Measurements from ENCODE around the gene FDXR.
"Not testable (repeated sequence)": the region's sequence is repeated elsewhere in the genome, so short reads cannot be mapped to it uniquely, and the experiment has no call there.

Gene FDXR

DNA sequence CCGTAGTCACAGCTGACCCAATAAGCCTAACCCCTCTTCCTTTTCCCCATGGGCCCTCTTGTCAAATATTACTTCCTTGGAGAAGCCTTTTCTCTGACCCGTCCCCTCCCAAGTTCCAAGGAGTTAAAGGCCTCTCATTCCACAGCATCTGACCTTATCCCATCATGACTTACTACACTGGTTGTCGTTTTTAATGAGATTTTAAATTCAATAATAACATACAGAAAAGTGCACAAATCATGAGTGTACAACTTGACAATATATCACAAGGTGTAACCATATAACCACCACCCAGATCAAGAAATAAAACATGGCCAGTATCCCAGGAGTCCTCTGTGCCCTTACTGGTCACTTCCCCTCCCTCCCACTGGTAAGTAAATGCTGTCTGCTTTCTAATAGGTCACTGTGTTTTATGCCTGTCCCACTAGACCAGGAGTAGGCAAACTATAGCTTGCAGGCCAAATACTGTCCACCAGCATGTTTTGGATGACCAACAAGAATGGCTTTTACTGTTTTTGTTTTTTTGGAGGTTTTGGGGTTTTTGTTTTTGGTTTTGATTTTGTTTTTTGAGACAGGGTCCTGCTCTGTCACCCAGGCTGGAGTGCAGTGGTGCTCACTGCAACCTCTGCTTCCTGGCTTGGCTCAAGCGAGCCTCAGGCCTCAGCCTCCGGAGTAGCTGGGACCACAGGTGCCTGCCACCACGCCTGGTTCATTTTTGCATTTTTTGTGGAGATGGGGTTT lies 1.2 kb upstream of the FDXR start:
- in situ Hi-C loops (cut with HindIII; ENCODE audit: low sequenced_read_pairs), result no loop called here

DNA sequence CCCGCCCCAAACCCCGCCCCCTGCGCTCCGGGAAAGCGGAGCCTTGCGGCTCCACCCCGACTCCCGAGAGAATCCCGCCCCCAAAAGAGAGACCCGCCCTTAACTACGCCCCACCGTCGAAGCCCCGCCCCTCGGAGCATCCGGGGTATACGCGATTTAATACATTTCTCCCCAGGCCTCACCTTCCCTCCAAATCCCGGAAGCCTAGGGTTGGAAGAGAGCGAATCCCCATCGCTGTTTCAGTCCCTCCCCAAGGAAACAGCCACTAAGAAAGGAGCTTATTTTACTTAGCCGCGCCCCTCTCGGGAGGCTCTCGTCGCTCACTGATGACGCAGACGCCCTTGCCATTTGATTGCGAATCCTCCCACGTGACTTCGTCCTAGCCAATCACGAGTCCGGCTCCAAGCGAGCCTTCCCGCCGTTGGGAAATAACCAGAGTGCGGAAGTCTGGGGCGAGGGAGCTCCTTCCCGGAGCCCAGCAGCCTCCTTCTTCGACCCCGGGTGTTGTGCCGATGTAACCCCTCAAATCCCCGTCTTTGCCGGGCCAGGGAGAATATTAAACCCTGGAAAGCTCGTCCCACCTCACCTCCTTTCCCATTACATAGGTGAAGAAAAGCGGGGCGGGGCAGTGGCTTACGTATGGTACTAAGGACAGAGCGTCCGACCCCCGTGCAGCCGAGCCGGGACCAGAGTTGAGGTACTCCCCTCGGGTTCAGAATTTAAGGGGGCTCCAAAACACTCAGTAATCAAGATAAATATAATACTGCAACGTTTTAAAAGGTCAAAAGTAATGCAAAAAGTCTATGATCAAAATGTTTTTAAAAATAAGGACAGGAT lies 461 bp upstream of the FDXR start:
- in situ Hi-C loops (cut with HindIII; ENCODE audit: low sequenced_read_pairs), result no loop called here

DNA sequence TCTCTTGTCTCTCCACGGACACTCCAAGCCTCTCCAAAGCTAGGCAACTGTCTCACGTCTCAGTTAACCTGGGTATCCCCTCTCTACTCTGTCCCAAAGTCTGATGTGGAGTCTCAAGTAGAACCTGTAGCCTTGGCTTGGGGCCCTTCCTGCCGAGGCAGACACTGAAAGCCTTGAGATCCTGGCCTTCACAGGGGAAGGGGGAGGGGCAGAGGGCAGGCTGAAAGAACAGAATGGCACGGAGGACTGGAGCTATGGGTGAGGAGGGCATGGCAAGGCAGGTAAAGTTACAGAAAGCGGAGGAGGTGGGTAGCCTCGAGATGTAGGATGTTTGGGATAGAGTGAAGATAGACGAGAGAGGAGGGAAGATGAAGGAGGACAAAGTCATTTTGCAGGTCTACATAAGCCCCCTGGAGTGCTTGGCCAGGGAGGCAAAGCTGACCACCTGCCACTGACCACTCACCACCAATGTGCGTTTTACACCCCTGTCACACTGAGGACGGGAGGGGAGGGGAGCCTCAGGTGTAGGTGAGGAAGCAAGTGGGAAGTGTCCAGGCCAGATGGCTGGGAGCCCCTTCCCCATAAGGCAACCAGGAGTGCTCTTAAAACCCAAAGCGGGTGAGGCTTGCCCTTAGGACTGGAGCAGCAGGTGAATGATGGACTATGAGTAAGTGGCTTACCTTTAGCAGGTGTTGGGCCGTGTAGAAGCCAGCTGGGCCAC lies 1.3 kb downstream of the FDXR start:
- in situ Hi-C loops (cut with HindIII; ENCODE audit: low sequenced_read_pairs), result no loop called here

GRCh38 chr17:74870512-74870911 lies 2.3 kb downstream of the FDXR start:
- in situ Hi-C loops (cut with HindIII; ENCODE audit: low sequenced_read_pairs), result no loop called here

DNA sequence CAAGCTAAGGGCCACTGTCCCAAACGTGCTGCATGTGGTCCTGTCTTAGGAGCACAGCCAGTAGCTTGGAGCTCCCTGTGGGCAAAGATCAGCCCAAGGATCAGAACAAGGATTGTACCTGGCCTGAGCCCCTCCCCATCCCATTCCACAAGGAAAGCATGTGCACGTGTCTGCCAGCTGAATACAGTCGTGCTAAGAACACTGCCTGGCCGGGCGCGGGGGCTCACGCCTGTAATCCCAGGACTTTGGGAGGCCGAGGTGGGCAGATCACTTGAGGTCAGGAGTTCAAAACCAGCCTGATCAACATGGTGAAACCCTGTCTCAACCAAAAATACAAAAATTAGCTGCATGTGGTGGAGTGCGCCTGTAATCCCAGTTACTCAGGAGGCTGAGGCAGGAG lies 2.8 kb downstream of the FDXR start:
- in situ Hi-C loops (cut with HindIII; ENCODE audit: low sequenced_read_pairs), result not testable (repeated sequence)

- in situ Hi-C loops (cut with HindIII; ENCODE audit: low sequenced_read_pairs), result no loop called here
These were observed 3.9 kb downstream of the FDXR start for GRCh38 chr17:74868908-74869255.

- in situ Hi-C loops (cut with HindIII; ENCODE audit: low sequenced_read_pairs), result no loop called here
These were observed 4.4 kb downstream of the FDXR start for GRCh38 chr17:74868251-74868907.

DNA sequence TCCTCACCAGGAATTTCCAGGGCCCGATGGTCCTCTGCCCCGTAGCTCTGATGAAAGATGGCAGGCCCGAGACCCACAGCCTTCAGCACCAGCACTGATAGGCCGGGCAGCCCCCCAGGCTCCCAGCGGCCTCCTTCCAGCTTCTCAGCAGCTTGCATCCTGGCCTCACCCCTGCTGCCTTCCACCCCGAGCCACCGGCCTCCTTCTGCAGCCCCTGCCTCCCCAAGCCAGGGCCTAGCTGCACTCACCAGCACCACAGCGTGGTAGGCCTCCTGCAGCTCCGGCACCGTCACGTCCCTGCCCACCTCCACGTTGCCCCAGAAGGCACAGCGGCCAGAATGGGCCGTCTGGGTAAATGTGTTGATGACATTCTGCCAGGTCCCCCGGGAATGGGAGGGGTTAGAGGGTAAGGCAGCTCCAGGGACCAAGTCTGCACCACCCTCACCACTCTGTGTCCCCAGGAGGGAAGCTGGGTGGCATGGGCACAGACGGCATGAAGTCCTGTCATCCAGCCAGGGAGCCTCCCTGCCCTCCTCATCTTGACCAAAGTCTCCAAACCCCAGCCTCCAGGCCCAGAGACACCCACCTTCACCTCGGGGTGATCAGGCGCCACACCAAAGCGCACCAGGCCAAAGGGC lies 6.5 kb downstream of the FDXR start:
- in situ Hi-C loops (cut with HindIII; ENCODE audit: low sequenced_read_pairs), result no loop called here

DNA sequence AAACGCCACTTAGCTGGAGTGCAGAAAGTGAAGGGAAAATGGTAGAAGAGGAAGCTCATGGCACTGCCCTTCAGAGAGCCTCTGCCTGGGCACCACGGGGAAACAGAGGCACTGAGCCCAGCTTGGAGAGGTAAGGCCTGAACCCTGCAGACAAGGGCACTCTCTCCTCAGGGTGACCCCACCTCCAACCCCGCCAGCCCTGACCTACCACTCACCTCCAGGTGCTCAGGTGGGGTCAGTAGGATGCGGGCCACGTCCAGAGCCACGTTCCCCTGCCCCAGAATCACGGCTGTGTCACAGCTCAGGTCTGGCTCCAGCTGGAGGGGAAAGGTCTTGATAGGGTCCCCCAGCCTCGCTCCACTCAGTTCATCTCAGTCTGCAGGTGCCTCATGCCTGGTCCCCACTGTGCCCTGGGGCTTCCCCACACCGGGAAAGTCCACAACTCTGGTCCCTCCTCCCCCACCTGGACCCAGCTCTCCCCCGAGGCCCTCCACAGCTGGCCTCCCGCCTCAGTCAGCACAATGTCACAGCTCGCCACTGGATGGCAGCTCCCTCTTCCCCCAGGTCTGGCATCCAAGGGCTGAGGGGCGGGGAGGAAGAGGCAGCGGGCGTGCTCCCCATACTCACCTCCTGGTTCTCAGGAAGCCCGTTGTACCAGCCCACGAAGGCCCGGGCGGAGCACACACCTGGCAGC lies 7.1 kb downstream of the FDXR start:
- in situ Hi-C loops (cut with HindIII; ENCODE audit: low sequenced_read_pairs), result no loop called here

DNA sequence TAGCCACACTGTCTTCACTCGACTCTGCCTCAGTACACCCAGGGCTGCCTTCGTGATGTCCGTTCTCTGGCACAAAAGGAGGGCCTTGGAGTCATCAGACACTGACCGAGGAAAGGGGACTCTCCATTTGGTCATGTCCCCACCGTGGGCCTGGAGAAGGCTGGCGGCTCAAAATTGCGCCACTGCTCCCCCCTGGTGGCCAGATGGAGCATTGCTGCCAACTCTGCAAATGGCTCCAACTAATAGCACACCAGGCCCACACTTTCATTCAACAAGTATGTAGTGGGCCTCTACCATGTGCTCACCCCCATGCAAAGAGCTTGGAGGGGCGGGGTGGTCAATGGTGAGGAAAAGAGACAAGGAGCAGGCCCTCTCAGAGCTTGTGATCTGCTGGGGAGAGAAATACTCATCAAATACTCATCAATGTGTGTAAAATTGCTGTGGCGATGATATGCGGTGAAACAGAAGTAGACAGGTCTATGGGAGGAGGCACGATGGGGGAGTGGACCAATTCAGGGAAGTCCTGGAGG lies 7.9 kb downstream of the FDXR start:
- in situ Hi-C loops (cut with HindIII; ENCODE audit: low sequenced_read_pairs), result loop anchor here (5.0 kb wide), 1 partner anchor 73 kb away; no protein-coding TSS in a partner anchor

GRCh38 chr17:74864297-74864865 lies 8.4 kb downstream of the FDXR start:
- in situ Hi-C loops (cut with HindIII; ENCODE audit: low sequenced_read_pairs), result loop anchor here (5.0 kb wide), 1 partner anchor 72 kb away; no protein-coding TSS in a partner anchor

GRCh38 chr17:74863420-74864296 lies 9.1 kb downstream of the FDXR start:
- in situ Hi-C loops (cut with HindIII; ENCODE audit: low sequenced_read_pairs), result loop anchor here (5.0 kb wide), 1 partner anchor 71 kb away; no protein-coding TSS in a partner anchor

DNA sequence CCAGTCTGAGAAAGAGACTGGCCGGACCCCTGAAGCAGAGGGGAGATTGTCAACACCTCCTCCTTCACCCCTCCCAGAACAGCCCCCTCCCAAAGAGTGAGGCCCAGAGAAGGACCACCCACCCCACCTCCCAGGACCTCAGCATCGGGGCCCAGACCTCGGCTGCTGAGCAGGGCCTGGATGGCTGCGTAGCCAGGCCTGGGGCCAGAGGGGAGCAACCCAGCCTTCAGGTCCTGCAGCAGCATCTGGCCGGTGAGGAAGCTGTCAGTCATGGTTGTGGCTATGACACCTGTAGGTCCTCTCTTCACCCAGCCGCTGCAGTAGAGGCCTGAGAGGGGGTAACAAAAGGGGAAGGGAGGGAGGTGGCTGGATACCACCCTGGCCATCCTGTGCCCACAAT lies 9.9 kb downstream of the FDXR start:
- in situ Hi-C loops (cut with HindIII; ENCODE audit: low sequenced_read_pairs), result loop anchor here (5.0 kb wide), 1 partner anchor 71 kb away; no protein-coding TSS in a partner anchor

- in situ Hi-C loops (cut with HindIII; ENCODE audit: low sequenced_read_pairs), result loop anchor here (5.0 kb wide), 1 partner anchor 70 kb away; no protein-coding TSS in a partner anchor
These were observed 10.5 kb downstream of the FDXR start for GRCh38 chr17:74862108-74862901.

DNA sequence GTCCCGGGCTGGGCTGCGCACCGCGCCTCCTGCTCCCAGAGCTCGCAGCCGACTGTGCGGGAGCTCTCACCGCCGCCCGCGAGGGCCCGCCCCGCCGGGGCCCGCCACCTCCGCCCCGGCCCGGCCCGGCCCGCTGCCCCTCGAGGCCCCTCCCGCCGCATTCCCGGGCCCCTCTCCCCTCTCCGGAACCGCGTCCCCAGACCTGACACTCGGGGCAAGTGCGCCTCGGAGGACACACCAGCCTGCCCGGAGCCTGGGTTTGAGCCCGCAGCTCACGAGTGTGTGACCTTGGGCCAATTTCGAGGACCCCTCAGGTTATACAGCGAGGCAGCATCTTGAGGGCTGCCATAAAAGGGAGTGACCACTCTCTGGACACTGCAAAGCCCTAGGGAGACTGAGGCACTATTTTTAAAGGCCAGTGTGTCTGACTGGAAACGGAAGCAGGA lies 11.1 kb downstream of the FDXR start:
- in situ Hi-C loops (cut with HindIII; ENCODE audit: low sequenced_read_pairs), result loop anchor here (5.0 kb wide), 1 partner anchor 69 kb away; no protein-coding TSS in a partner anchor

GRCh38 chr17:74860872-74861661 lies 11.7 kb downstream of the FDXR start:
- in situ Hi-C loops (cut with HindIII; ENCODE audit: low sequenced_read_pairs), result loop anchor here (5.0 kb wide), 1 partner anchor 69 kb away; no protein-coding TSS in a partner anchor

Data from endothelial cell of hepatic sinusoid (primary cell).